Stimulated activated CD4-positive, alpha-beta T cell treated with anti-CD3 and anti-CD28 coated beads, Interleukin-2, amount 100 ng/mL, for 24 hours (primary cell): ENCODE measurements around the gene C1orf56.

Experiments
- DNase-seq, 2 donors: peaks; one replicate each; pipeline ENCODE4 v3.0.0-alpha.2; 2020

Gene C1orf56

DNA sequence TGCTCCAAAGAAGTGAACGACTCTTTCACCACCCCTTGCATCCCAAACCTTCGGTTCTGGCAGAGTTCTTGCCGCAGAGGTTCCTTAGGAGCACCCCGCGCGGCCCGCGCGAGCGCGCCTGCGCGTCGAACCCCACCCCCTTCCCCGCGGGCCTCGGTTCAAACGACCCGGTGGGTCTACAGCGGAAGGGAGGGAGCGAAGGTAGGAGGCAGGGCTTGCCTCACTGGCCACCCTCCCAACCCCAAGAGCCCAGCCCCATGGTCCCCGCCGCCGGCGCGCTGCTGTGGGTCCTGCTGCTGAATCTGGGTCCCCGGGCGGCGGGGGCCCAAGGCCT lies at the start of gene C1orf56:
C1orf56 (plus strand) TSS at position 161 of the 334 bp plus-strand sequence; CDS start at position 258, 97 bp downstream.
- DNase-seq: peak; percentile 67 to 72

DNA sequence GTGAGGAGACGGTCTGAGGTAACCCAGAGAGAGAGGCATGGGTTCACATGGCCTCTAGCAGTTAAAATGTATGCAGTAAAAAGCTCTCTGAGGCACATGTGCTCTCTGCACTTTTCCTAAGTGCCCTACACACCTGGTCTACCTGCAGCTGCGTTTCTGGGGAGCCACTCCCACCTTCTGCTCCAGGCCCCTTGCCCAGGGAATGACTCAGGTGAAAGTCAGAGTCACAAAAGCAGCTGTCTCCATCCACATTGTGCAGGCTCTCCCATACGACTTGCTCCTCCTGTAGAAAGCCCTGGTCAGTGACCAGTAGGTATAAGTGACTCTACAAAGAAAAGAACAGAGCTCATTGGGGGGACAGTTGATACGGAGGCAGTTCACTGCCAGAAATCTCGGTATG lies 49.6 kb upstream of the C1orf56 start:
- DNase-seq: no peak

- DNase-seq: peak; percentile 27 to 33
Observed at GRCh38 chr1:150999051-150999674, 48.4 kb upstream of the C1orf56 start.

- no peak for DNase-seq
Observed at GRCh38 chr1:150999926-151000325, 47.6 kb upstream of the C1orf56 start.

- DNase-seq: no peak
Observed at GRCh38 chr1:151000408-151000807, 47.1 kb upstream of the C1orf56 start.

DNA sequence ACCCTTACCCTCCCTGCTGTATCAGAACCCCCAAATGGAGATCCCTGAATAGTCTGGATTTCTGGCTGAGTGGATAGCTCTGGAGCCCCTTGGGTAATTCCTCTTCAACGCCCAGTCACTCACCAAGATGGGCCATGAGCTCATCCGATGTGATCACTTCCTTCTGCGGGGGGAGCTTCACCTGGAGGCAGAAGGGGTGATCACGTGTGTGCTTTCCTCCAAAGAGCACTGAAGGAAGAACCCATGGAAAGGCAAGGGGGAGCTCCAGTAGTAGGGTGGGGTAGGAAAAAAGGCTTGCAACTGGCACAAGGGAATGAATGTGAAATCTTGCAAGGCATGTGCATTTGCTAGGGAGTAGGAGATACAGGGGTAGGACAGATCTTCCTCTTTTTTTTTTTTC lies 45.9 kb upstream of the C1orf56 start:
- DNase-seq: no peak

DNA sequence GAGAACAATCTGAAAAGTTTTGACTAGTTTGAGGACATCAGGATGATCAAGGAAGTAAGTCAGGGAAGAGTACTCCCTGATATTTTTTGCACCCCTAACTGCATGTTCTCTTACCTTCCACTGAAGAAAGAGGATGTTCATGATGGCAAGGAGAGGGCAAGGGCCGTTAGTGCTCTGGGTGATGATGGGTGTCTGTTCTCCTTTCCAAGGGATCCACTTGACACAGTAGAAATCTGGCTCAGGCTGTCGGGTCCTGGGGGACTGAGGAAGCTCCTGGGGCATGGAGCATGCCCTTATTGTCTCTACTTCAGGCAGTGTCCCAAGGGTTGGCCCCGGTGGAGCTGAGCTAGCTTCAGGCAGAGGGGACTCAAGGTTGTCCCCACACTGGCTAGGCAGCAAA lies 45.5 kb upstream of the C1orf56 start:
- DNase-seq: no peak

GRCh38 chr1:151002611-151003010 lies 44.9 kb upstream of the C1orf56 start:
- no peak for DNase-seq

DNA sequence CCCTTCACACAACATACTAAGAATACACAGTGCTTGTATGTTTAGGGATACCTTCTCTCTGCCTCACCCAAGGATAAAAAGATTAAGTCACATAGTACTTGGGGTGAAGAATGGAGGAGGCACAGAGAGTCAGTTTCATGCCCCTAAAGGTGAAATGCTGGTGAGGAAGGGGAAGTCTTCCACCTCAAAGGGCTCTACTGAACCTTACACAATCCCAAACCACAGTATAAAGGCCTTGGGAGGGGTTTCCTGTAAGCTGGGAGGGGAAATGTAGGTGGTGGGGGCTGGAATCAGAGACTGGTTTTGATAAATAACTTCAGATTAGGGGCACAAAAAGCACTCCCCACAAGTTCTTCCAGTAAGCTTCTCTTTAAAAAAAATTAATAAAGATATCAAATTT lies 44.4 kb upstream of the C1orf56 start:
- DNase-seq: no peak

DNA sequence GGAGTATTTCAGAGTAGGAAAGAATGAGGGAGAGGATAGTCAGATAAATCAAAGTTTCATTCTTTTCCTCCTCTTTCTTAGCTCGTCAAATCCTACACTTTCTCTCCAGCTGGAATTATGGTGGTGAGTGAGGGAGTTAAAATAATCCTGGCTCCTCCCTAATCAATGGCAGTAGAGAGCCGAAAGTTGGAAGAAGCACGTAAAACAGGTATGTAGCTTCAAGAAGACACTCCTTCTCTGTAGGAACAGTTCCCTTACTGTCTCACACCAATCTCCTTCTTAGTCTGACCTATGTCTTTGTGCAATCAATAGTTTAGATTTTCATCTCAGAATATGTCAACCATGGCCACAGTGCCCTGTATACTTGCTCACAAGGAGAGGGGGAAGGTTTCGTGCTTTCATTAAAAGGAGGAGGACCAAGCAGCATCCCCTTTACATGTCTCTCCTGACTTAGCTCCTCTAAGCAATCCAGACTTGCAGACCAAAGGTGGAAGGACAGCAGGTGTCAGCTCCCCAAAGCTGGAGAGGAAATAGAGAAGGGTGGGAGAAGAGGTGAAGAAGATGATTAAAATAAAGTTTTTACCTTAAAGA lies 41.7 kb upstream of the C1orf56 start:
- no peak for DNase-seq

GRCh38 chr1:151006327-151007052 lies 41.1 kb upstream of the C1orf56 start, which contains the start of gene MINDY1:
MINDY1 (minus strand) TSS chr1:151006902; CDS start chr1:151002617, 4,285 bp downstream.
- peak; percentile 33 to 42 for DNase-seq

DNA sequence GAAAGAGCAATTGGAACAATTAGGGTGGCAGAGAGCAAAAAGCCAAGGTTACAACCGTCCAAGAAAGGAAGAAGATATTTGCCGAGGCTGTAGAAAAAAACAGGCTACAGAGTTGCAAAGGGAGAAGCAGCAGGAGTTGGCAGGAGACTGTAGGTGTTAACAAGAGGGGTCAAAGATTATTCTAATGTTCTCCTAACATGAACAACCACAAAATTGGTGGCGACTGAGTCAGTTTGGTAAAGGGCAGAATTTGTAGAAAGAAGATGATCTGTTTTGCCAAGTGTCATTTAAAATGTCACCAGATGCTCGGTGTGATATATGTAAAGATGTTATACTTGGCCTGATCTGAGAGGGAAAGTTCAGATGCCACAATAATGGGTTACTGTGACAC lies 39.7 kb upstream of the C1orf56 start:
- no peak for DNase-seq

DNA sequence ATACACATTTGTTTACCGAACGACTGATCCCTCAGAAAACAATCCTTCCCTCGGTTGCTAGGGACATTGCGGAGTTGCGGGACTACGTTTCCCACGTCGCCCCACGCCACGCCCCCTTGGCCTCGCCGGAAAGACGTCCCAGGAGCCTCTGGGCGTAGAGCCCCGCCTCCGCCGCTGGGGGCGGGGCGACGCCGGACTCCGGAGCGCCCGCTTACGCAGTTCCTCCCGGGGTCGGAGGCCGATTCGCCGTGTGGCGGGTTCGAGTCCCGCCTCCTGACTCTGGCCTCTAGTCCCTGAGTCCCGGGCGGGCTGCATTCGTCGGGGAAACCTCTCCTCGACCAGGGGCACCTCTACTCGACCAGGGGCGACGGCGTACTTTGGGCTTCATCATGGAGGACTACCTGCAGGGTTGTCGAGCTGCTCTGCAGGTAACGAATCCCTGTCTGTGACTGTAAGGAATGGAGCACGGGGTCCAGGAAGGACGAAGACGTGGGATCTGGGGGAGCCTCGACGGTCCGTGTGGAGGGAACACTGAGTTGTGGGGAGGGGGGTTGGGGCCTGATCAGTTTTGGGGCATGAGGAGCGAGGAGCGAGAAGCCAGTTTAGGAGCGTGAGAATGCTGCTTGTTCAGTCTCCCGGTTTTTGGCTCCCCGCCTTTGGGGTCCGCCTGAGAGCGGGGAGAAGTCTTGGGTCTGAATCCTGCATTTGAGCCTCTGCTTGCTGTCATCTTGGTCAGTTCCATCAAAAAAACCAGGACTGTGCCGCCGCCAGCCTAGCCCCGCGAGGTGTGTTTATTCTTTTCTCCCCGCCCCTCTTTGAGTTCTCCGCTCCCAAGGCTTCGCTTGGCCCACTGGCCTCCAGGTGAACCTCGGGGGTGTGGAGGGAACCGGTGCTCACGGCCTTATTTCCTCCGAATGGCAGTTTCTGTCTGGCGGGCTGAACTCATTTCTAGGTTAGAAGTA lies 39.0 kb upstream of the C1orf56 start, which contains the start of gene PRUNE1:
PRUNE1 (plus strand) TSS at position 206 of the 962 bp plus-strand sequence; CDS start at position 390, 184 bp downstream.
- peak; percentile 98 to 99 for DNase-seq

DNA sequence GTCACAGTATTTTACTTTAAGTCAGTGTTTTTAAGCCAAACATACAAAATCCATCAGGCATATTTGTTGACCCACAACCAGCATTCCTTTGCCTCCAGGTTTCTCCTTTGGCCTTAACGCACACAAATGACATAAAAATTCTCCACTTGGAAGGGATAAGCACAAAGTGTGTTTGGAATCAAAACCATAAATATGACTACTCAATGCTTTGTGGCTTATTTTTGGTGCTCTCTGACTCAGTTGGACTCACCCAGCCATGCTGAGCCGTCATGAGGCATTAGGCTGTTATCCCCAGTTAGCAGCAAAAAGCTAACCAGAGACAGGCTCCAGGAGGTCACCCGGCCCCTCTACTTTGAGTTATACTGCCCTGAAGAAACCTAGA lies 38.4 kb upstream of the C1orf56 start:
- DNase-seq: no peak

DNA sequence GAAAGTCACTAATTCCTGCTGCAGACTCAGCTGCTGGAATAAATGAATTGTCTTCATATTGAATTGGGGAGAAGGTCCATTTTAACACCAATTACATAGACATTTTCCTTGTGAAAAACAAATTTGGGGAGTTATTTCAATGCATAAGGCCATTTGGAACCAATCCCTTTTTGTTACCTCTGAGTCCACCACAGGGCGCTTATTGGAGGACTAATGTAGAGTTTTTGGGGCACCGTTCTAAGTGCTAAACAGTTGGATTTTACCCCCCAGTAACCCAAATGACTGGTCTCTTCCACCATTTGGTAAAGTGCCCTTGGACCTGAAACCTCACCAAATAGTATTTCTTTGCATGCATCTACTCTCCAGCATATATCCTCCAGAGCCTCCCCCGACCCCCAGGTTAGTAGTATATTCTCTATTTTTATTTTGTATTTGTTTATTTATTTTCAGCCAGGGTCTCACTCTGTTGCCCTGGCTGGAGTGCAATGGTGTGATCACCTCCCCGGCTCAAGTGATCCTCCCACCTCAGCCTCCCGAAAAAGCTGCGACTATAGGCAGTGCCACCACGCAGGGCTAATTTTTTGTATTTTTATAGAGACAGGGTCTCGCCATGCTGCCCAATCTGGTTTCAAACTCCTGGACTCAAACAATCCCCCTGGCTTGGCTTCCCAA lies 37.7 kb upstream of the C1orf56 start:
- no peak for DNase-seq

DNA sequence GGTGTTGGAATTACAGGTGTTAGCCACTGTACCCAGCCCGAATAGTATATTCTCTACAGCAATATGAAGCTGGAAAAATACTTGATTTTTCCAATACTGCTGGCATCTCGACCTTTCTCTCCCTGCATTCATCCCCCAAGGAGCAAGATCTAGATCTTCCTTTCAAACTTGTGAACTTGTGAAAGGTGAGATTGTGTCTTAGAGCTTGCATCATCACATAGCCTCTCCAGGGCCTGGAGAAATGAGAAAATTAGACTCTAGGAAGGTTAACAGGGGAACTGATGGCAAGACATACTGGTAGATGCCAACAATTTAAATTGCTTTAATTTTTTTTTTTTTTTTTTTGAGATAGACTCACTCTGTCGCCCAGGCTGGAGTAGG lies 37.2 kb upstream of the C1orf56 start:
- no peak for DNase-seq

DNA sequence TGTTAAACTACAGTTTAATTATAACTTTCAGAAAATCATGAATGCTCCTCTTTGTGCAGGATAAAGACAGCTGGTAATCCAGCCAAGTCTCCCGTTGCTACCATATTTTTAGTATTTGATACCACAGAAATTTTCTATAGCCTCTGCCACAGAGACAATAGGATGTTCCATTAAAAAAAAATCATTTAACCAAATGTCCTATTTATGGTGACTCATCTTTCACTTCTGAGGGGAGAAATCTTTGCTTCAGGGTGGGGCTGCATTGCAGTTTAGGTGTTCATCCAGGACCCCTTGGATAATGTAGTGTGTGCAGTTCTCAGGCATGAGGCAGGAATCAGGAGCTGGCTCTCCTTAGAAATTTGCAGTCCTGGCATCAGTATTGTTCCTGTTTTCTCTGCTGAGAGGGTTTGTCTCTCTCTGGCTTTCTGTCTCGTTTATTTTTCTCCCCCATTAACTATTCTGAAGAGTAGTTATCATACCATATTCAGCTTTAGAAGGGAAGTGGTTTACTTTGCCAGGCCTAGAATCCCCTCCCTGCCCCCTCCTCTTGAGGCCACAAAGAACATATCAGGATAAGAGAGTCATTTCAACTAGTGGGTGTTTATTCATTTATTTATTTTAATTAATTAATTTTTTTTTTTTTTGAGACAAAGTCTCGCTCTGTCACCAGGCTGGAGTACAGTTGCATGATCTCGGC lies 36.2 kb upstream of the C1orf56 start:
- DNase-seq: no peak

GRCh38 chr1:151012684-151013471 lies 34.7 kb upstream of the C1orf56 start:
- DNase-seq: no peak

- DNase-seq: no peak
Observed at GRCh38 chr1:151013518-151013917, 34.0 kb upstream of the C1orf56 start.

DNA sequence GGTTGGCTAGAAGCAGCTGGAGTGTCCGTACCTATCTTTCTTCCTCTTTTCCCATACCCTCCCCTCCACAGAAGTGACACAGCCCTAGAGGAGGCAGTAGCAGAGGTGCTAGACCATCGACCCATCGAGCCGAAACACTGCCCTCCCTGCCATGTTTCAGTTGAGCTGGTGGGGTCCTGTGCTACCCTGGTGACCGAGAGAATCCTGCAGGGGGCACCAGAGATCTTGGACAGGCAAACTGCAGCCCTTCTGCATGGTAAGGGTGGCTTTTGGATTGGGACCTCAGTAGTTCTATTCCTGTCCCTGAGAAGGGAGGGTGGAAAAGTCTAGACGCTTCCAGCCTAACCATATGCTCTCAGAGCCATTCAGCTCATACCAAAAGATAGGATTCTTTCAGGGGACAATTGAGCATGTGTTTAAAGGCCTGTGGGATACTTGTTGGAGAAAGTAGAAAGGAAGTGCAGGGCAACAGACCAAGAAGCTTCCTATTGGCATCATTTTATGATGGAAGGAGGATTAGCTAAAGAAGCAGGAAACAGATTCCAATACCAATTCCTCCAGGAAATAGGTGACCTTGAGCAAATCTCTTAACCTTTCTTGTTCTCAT lies 22.9 kb upstream of the C1orf56 start:
- DNase-seq: peak; percentile 84 to 87
